ENCODE data around the gene IGF2BP1.

The IGF2BP1 gene

GRCh38 chr17:48997103-48997826 is at the start of gene IGF2BP1:
IGF2BP1 (plus strand) TSS chr17:48997385; CDS start chr17:48997746, 361 bp downstream.
- DNase-seq (ENCODE audit: low spot score): no peak

GRCh38 chr17:48951572-48951971 is 45.6 kb upstream of the IGF2BP1 start:
- no peak for DNase-seq (ENCODE audit: low spot score)

- DNase-seq (ENCODE audit: low spot score): no peak
Measured at GRCh38 chr17:48952904-48953303, 44.3 kb upstream of the IGF2BP1 start.

GRCh38 chr17:48954300-48954755 is 42.9 kb upstream of the IGF2BP1 start:
- peak; percentile 56 for DNase-seq (ENCODE audit: low spot score)

- no peak for DNase-seq (ENCODE audit: low spot score)
Measured at GRCh38 chr17:48960834-48961515, 36.2 kb upstream of the IGF2BP1 start.

- DNase-seq (ENCODE audit: low spot score): peak; percentile 67
Measured at GRCh38 chr17:48961516-48962233, 35.5 kb upstream of the IGF2BP1 start.

- DNase-seq (ENCODE audit: low spot score): no peak
Measured at GRCh38 chr17:48970224-48970623, 27.0 kb upstream of the IGF2BP1 start.

- DNase-seq (ENCODE audit: low spot score): no peak
Measured at GRCh38 chr17:48970865-48971687, 26.1 kb upstream of the IGF2BP1 start.

GRCh38 chr17:48972749-48973097 is 24.5 kb upstream of the IGF2BP1 start:
- DNase-seq (ENCODE audit: low spot score): no peak

GRCh38 chr17:48973806-48974205 is 23.4 kb upstream of the IGF2BP1 start:
- no peak for DNase-seq (ENCODE audit: low spot score)

- DNase-seq (ENCODE audit: low spot score): no peak
Measured at GRCh38 chr17:48981927-48982539, 15.2 kb upstream of the IGF2BP1 start.

GRCh38 chr17:48985436-48986245 is 11.5 kb upstream of the IGF2BP1 start:
- no peak for DNase-seq (ENCODE audit: low spot score)

- DNase-seq (ENCODE audit: low spot score): no peak
Measured at GRCh38 chr17:48989100-48989499, 8.1 kb upstream of the IGF2BP1 start.

- DNase-seq (ENCODE audit: low spot score): no peak
Measured at GRCh38 chr17:48990882-48991357, 6.3 kb upstream of the IGF2BP1 start.

GRCh38 chr17:48992444-48992843 is 4.7 kb upstream of the IGF2BP1 start:
- DNase-seq (ENCODE audit: low spot score): no peak

GRCh38 chr17:48993305-48993704 is 3.9 kb upstream of the IGF2BP1 start:
- DNase-seq (ENCODE audit: low spot score): no peak

GRCh38 chr17:48993951-48994350 is 3.2 kb upstream of the IGF2BP1 start:
- no peak for DNase-seq (ENCODE audit: low spot score)

GRCh38 chr17:48994549-48995303 is 2.5 kb upstream of the IGF2BP1 start:
- DNase-seq (ENCODE audit: low spot score): no peak

GRCh38 chr17:48995304-48995973 is 1.7 kb upstream of the IGF2BP1 start:
- no peak for DNase-seq (ENCODE audit: low spot score)

Data from kidney capillary endothelial cell (primary cell).